ENCODE results near the gene PPP1CA. TPM values are rescaled to one million over a fixed set of nuclear protein-coding genes. Genes with fewer than 3 reads are reported as not detected.

Gene PPP1CA
- total and polyA plus RNA-seq, 4 donors = 62.4 to 92.9 (median 75.9) TPM

DNA sequence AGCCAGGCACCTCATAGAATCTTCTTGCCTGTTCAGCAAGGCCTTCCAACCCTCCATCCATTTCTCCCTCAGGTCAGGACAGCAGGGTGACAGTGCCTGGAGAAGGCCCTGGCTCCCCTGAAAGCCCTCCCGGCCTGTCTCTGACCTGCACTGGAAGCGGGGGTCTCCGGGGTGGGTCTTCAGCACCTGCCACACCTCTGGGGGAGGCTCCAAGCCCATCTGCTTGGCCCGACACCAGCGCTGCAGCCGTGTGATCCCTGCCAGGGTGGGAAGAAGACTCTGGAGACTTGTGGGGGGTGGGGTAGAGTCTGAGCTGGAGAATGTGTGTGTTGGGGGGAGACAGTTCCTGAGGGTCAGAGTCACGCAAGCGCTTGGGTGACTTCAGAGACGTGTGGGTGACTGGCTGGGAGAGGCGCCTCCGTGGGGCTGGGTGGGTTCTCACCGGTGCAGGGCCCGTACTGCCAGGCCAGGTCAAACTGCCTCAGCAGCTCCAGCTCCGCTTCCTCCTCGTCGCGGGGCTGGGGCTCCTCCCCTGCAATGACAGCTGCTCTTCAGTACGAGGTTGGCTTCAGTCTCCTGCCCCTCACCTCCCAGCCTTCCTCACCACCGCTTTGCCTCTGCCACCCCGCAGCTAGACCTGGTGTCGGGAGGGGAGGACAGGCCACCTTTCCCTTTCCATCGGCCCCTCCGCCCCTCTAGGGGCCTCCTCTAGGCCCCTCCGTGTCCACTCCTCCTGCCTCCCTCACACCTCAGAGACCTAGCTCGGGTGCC, 48.9 kb downstream of the PPP1CA start:
- TF ChIP-seq, protein P1, sequence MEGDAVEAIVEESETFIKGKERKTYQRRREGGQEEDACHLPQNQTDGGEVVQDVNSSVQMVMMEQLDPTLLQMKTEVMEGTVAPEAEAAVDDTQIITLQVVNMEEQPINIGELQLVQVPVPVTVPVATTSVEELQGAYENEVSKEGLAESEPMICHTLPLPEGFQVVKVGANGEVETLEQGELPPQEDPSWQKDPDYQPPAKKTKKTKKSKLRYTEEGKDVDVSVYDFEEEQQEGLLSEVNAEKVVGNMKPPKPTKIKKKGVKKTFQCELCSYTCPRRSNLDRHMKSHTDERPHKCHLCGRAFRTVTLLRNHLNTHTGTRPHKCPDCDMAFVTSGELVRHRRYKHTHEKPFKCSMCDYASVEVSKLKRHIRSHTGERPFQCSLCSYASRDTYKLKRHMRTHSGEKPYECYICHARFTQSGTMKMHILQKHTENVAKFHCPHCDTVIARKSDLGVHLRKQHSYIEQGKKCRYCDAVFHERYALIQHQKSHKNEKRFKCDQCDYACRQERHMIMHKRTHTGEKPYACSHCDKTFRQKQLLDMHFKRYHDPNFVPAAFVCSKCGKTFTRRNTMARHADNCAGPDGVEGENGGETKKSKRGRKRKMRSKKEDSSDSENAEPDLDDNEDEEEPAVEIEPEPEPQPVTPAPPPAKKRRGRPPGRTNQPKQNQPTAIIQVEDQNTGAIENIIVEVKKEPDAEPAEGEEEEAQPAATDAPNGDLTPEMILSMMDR (IDR thresholded peaks at IDR 0.05; ENCODE audit: low read depth, low read length, missing input control) = no peak
- TF ChIP-seq YY1 (IDR thresholded peaks at IDR 0.05) (no peak), SP1 (IDR thresholded peaks at IDR 0.05) (no peak), NR2F2 (IDR thresholded peaks at IDR 0.05) (no peak), EGR1 (IDR thresholded peaks at IDR 0.05; ENCODE audit: low read depth in 2 of 2) (no peak), RXRA (IDR thresholded peaks at IDR 0.05) (no peak), FOXA1 (IDR thresholded peaks at IDR 0.05) (no peak), FOXA2 (IDR thresholded peaks at IDR 0.05) (no peak), GABPA (IDR thresholded peaks at IDR 0.05 in 1 of 2, conservative IDR thresholded peaks at IDR 0.05 in 1 of 2) (no peak), HNF4G (IDR thresholded peaks at IDR 0.05) (no peak), RAD21 (IDR thresholded peaks at IDR 0.05) (no peak), TAF1 (conservative IDR thresholded peaks at IDR 0.05) (no peak), JUND (IDR thresholded peaks at IDR 0.05) (no peak)
- TF ChIP-seq, protein P2, sequence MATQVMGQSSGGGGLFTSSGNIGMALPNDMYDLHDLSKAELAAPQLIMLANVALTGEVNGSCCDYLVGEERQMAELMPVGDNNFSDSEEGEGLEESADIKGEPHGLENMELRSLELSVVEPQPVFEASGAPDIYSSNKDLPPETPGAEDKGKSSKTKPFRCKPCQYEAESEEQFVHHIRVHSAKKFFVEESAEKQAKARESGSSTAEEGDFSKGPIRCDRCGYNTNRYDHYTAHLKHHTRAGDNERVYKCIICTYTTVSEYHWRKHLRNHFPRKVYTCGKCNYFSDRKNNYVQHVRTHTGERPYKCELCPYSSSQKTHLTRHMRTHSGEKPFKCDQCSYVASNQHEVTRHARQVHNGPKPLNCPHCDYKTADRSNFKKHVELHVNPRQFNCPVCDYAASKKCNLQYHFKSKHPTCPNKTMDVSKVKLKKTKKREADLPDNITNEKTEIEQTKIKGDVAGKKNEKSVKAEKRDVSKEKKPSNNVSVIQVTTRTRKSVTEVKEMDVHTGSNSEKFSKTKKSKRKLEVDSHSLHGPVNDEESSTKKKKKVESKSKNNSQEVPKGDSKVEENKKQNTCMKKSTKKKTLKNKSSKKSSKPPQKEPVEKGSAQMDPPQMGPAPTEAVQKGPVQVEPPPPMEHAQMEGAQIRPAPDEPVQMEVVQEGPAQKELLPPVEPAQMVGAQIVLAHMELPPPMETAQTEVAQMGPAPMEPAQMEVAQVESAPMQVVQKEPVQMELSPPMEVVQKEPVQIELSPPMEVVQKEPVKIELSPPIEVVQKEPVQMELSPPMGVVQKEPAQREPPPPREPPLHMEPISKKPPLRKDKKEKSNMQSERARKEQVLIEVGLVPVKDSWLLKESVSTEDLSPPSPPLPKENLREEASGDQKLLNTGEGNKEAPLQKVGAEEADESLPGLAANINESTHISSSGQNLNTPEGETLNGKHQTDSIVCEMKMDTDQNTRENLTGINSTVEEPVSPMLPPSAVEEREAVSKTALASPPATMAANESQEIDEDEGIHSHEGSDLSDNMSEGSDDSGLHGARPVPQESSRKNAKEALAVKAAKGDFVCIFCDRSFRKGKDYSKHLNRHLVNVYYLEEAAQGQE (IDR thresholded peaks at IDR 0.05) = no peak
- TF ChIP-seq, protein P3, sequence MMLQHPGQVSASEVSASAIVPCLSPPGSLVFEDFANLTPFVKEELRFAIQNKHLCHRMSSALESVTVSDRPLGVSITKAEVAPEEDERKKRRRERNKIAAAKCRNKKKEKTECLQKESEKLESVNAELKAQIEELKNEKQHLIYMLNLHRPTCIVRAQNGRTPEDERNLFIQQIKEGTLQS (IDR thresholded peaks at IDR 0.05) = no peak
- TF ChIP-seq, protein P4, sequence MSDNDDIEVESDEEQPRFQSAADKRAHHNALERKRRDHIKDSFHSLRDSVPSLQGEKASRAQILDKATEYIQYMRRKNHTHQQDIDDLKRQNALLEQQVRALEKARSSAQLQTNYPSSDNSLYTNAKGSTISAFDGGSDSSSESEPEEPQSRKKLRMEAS (IDR thresholded peaks at IDR 0.05) = no peak
- TF ChIP-seq, protein P5, sequence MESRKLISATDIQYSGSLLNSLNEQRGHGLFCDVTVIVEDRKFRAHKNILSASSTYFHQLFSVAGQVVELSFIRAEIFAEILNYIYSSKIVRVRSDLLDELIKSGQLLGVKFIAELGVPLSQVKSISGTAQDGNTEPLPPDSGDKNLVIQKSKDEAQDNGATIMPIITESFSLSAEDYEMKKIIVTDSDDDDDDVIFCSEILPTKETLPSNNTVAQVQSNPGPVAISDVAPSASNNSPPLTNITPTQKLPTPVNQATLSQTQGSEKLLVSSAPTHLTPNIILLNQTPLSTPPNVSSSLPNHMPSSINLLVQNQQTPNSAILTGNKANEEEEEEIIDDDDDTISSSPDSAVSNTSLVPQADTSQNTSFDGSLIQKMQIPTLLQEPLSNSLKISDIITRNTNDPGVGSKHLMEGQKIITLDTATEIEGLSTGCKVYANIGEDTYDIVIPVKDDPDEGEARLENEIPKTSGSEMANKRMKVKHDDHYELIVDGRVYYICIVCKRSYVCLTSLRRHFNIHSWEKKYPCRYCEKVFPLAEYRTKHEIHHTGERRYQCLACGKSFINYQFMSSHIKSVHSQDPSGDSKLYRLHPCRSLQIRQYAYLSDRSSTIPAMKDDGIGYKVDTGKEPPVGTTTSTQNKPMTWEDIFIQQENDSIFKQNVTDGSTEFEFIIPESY (IDR thresholded peaks at IDR 0.05) = no peak
- Histone ChIP-seq H3K36me3 (ENCODE audit: control insufficient read depth in 4 of 4, insufficient read depth in 3 of 4, low read depth in 1 of 4, low read length in 3 of 4) (peaks cover 0 to 1% (median 0%) of the 10 kb centered on the region in 4 donors), H3K4me3 (ENCODE audit: low read depth in 1 of 3, low read length in 3 of 3) (peak overlapping the region; percentile 83 to 94 (median 86)), H3K9ac (ENCODE audit: low read depth in 1 of 2, low read length in 2 of 2) (peak overlapping the region; percentile 91 to 99), H3K27ac (ENCODE audit: low read depth in 1 of 2, low read length in 2 of 2) (peak overlapping the region; percentile 97 to 99), H3K27me3 (ENCODE audit: control insufficient read depth in 4 of 4, insufficient read depth in 4 of 4, low read length in 3 of 4) (no peaks in the 10 kb centered on the region), H3K9me3 (ENCODE audit: control insufficient read depth in 4 of 4, low read length in 3 of 4) (no peaks in the 10 kb centered on the region), H3K4me1 (ENCODE audit: control insufficient read depth in 4 of 4, insufficient read depth in 4 of 4, low read length in 3 of 4) (peaks cover 15 to 45% (median 32%) of the 10 kb centered on the region in 4 donors)
- DNase-seq (ENCODE audit: low spot score) = no peak
- WGBS = 9% methylated on average over 25 of the region's 25 CpGs

Measured in liver (tissue), 9 donors.